ENCODE data around the gene PORCN.

PORCN gene

GRCh38 chrX:48498374-48498809 lies 10.4 kb upstream of the PORCN start:
- intact Hi-C loops (cut with DNase I; ENCODE audit: low total_unique reads) = no loop called here
- no peak for TF ChIP-seq CTCF (IDR thresholded peaks at IDR 0.05)
- Histone ChIP-seq H3K9me3 (peaks cover 0 to 7% (median 0%) of the 10 kb centered on the region in 3 donors), H3K4me1 (no peaks in the 10 kb centered on the region), H3K27ac (no peak overlapping the region), H3K4me3 (no peak overlapping the region), H3K27me3 (no peaks in the 10 kb centered on the region), H3K36me3 (no peaks in the 10 kb centered on the region)
- peak in 1 of 2 donors; percentile 10 for DNase-seq

- Histone ChIP-seq H3K4me1 (no peaks in the 10 kb centered on the region), H3K36me3 (no peaks in the 10 kb centered on the region), H3K27ac (no peak overlapping the region), H3K4me3 (no peak overlapping the region), H3K27me3 (no peaks in the 10 kb centered on the region), H3K9me3 (no peaks in the 10 kb centered on the region)
- TF ChIP-seq CTCF (IDR thresholded peaks at IDR 0.05) = no peak
- intact Hi-C loops (cut with DNase I; ENCODE audit: low total_unique reads) = no loop called here
- no peak for DNase-seq
These were observed 4.5 kb upstream of the PORCN start for GRCh38 chrX:48504261-48504660.

GRCh38 chrX:48505481-48505880 lies 3.3 kb upstream of the PORCN start:
- no peak overlapping the region for H3K27ac ChIP-seq
- H3K4me3 ChIP-seq = no peak overlapping the region
- H3K27me3 ChIP-seq = no peaks in the 10 kb centered on the region
- H3K9me3 ChIP-seq = no peaks in the 10 kb centered on the region
- no peak for DNase-seq
- intact Hi-C loops (cut with DNase I; ENCODE audit: low total_unique reads) = no loop called here
- no peaks in the 10 kb centered on the region for H3K36me3 ChIP-seq
- no peak for TF ChIP-seq CTCF (IDR thresholded peaks at IDR 0.05)
- peaks cover 0 to 7% (median 0%) of the 10 kb centered on the region in 4 donors for H3K4me1 ChIP-seq

GRCh38 chrX:48507246-48507645 lies 1.5 kb upstream of the PORCN start:
- Histone ChIP-seq H3K36me3 (no peaks in the 10 kb centered on the region), H3K27ac (no peak overlapping the region), H3K27me3 (no peaks in the 10 kb centered on the region), H3K4me1 (peaks cover 0 to 7% (median 0%) of the 10 kb centered on the region in 4 donors), H3K4me3 (no peak overlapping the region), H3K9me3 (no peaks in the 10 kb centered on the region)
- TF ChIP-seq CTCF (IDR thresholded peaks at IDR 0.05) = no peak
- intact Hi-C loops (cut with DNase I; ENCODE audit: low total_unique reads) = no loop called here
- no peak for DNase-seq

GRCh38 chrX:48509245-48509590 lies 426 bp downstream of the PORCN start:
- Histone ChIP-seq H3K27me3 (no peaks in the 10 kb centered on the region), H3K4me1 (peaks cover 0 to 7% (median 0%) of the 10 kb centered on the region in 4 donors), H3K36me3 (peaks cover 0 to 2% (median under 1%) of the 10 kb centered on the region in 3 donors), H3K4me3 (peak overlapping the region; percentile 78), H3K27ac (peak overlapping the region; percentile 71 to 81), H3K9me3 (no peaks in the 10 kb centered on the region)
- DNase-seq = no peak
- intact Hi-C loops (cut with DNase I; ENCODE audit: low total_unique reads) = no loop called here
- TF ChIP-seq CTCF (IDR thresholded peaks at IDR 0.05) = no peak

GRCh38 chrX:48509619-48510018 lies 827 bp downstream of the PORCN start:
- Histone ChIP-seq H3K27me3 (no peaks in the 10 kb centered on the region), H3K27ac (peak overlapping the region; percentile 71 to 81), H3K4me1 (peaks cover 0 to 7% (median 0%) of the 10 kb centered on the region in 4 donors), H3K36me3 (peaks cover 0 to 4% (median 4%) of the 10 kb centered on the region in 3 donors), H3K4me3 (peak overlapping the region; percentile 78), H3K9me3 (no peaks in the 10 kb centered on the region)
- DNase-seq = no peak
- intact Hi-C loops (cut with DNase I; ENCODE audit: low total_unique reads) = no loop called here
- no peak for TF ChIP-seq CTCF (IDR thresholded peaks at IDR 0.05)

All from tibial artery (tissue), 4 donors.